SU-DHL-6 (cell line): ENCODE results near the gene MNAT1.

Experiments
- H2AFZ ChIP-seq: fragments of 200-600 bp; sonication (generic); 2 replicates; pipeline ENCODE4 v1.6.1; 2014; ENCODE audit warnings: low read depth, mild to moderate bottlenecking, moderate library complexity, mixed read lengths, antibody characterized with exemption, low read length; ENCODE audit not compliant: severe bottlenecking
- H3F3A ChIP-seq: fragments of 200-600 bp; shearing (Covaris generic); 2 replicates; pipeline ENCODE4 v1.6.0; 2016; ENCODE audit warnings: antibody characterized with exemption, mild to moderate bottlenecking; ENCODE audit not compliant: insufficient read depth
- H3K27ac ChIP-seq: fragments of 200-600 bp; sonication (generic); 2 replicates; pipeline ENCODE4 v1.5.1; 2016; ENCODE audit warnings: low read depth, mild to moderate bottlenecking, low read length, moderate library complexity, mixed read lengths
- H3K27me3 ChIP-seq: fragments of 200-600 bp; sonication (generic), shearing (Covaris generic); 2 replicates; pipeline ENCODE4 v1.6.0; 2014; ENCODE audit warnings: mild to moderate bottlenecking, low read length
- H3K36me3 ChIP-seq: fragments of 200-600 bp; sonication (generic); 2 replicates; pipeline ENCODE4 v1.6.1; 2014; ENCODE audit warnings: mild to moderate bottlenecking, low read length, mixed read lengths
- H3K4me2 ChIP-seq: fragments of 300-600, 200-600 bp; shearing (Covaris generic), sonication (generic); 2 replicates; pipeline ENCODE4 v1.6.0; 2014; ENCODE audit warnings: low read length, low read depth, mild to moderate bottlenecking; ENCODE audit not compliant: poor library complexity, severe bottlenecking
- H3K4me3 ChIP-seq: fragments of 200-600 bp; sonication (generic); 2 replicates; pipeline ENCODE4 v1.5.1; 2014; ENCODE audit warnings: antibody characterized with exemption, low read length, mild to moderate bottlenecking, mixed read lengths; ENCODE audit not compliant: insufficient read depth, poor library complexity, severe bottlenecking
- H3K79me2 ChIP-seq: fragments of 200-600 bp; sonication (generic); 2 replicates; pipeline ENCODE4 v1.6.1; 2014; ENCODE audit warnings: mild to moderate bottlenecking, low read length, moderate library complexity; ENCODE audit not compliant: insufficient read depth
- H3K9ac ChIP-seq: fragments of 200-600 bp; sonication (generic); 2 replicates; pipeline ENCODE4 v1.7.0; 2014; ENCODE audit warnings: mild to moderate bottlenecking, low read length
- H3K9me2 ChIP-seq: fragments of 200-600 bp; sonication (generic); replicated peaks from 2 replicates; pipeline ENCODE4 v1.6.1; 2014; ENCODE audit warnings: low read length; ENCODE audit not compliant: insufficient read depth
- H3K9me3 ChIP-seq: fragments of 200-600 bp; sonication (generic); 2 replicates; pipeline ENCODE4 v1.6.1; 2014; ENCODE audit warnings: low read length, mixed read lengths; ENCODE audit not compliant: insufficient read depth
- H4K20me1 ChIP-seq: fragments of 200-600 bp; sonication (generic); 2 replicates; pipeline ENCODE4 v1.6.1; 2014; ENCODE audit warnings: low read depth, mild to moderate bottlenecking, antibody characterized with exemption, low read length, moderate library complexity, mixed read lengths
- EZH2phosphoT487 ChIP-seq: fragments of 200-600 bp; sonication (generic), shearing (Covaris generic); conservative IDR thresholded peaks from 2 replicates; pipeline ENCODE4 v1.6.1; 2018; ENCODE audit warnings: mild to moderate bottlenecking, antibody characterized with exemption, low read length, moderate library complexity, mixed read lengths
- TF ChIP-seq, protein P1 (sequence below): fragments of 200-600 bp; sonication (generic); IDR thresholded peaks from one replicate; pipeline ENCODE4 v1.5.1; 2017; ENCODE audit warnings: antibody characterized with exemption, mild to moderate bottlenecking, low read length, moderate library complexity; ENCODE audit not compliant: insufficient read depth, poor library complexity, severe bottlenecking

The MNAT1 gene

DNA sequence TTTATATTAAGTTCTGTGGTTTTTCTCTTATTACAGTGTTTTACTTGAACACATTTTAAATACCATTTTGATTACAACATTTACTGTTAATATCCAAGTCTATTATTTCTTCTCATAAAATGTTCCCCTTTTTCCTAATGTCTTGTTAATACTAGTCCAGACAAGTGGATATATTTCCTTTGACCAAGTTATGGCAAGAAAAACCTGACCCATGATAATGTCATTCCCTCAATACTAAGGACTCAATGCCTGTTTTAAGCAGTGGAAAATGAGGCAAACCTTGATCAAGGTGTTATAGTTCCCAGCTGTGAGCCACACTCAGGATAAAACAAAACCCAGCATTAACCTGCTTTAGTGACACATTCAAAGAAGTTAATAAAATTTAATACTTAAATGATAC, 234.1 kb downstream of the MNAT1 start:
- H3K9me2 ChIP-seq: no peaks in the 10 kb centered on the region
- H3F3A ChIP-seq: no peaks in the 10 kb centered on the region; the same call in 1 of the 2 replicates
- H3K4me2 ChIP-seq: no peak overlapping the region
- H3K79me2 ChIP-seq: no peaks in the 10 kb centered on the region
- H3K9me3 ChIP-seq: no peaks in the 10 kb centered on the region
- H3K27ac ChIP-seq: no peak overlapping the region
- no peak overlapping the region for H3K9ac ChIP-seq
- H3K36me3 ChIP-seq: no peaks in the 10 kb centered on the region
- H2AFZ ChIP-seq: no peak overlapping the region
- no peaks in the 10 kb centered on the region for H3K27me3 ChIP-seq
- H4K20me1 ChIP-seq: no peaks in the 10 kb centered on the region
- H3K4me3 ChIP-seq: no peak overlapping the region
- no peak for TF ChIP-seq EZH2phosphoT487
- TF ChIP-seq, protein P1, sequence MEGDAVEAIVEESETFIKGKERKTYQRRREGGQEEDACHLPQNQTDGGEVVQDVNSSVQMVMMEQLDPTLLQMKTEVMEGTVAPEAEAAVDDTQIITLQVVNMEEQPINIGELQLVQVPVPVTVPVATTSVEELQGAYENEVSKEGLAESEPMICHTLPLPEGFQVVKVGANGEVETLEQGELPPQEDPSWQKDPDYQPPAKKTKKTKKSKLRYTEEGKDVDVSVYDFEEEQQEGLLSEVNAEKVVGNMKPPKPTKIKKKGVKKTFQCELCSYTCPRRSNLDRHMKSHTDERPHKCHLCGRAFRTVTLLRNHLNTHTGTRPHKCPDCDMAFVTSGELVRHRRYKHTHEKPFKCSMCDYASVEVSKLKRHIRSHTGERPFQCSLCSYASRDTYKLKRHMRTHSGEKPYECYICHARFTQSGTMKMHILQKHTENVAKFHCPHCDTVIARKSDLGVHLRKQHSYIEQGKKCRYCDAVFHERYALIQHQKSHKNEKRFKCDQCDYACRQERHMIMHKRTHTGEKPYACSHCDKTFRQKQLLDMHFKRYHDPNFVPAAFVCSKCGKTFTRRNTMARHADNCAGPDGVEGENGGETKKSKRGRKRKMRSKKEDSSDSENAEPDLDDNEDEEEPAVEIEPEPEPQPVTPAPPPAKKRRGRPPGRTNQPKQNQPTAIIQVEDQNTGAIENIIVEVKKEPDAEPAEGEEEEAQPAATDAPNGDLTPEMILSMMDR: no peak

DNA sequence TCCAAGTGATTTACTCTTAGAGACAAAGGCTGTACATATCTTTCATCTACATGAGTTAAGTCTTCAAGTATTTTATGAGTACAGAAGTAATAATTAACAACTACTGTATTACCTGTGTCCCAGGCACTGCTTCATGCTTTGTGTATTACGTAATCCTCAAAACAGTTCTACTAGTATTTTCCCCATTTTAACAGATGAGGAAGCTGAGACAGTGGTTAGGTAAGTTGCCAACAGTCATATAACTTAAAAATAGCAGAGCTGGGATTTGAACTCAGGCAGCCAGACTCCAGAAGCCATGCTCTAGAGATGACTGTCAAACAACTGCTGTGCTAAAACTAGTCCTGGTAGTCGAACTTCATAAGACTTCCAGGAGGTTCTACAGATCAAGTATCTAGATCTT, 235.6 kb downstream of the MNAT1 start:
- no peak overlapping the region for H3K27ac ChIP-seq
- H3F3A ChIP-seq: no peaks in the 10 kb centered on the region; the same call in 1 of the 2 replicates
- H3K9ac ChIP-seq: no peak overlapping the region
- no peak overlapping the region for H3K4me2 ChIP-seq
- H4K20me1 ChIP-seq: no peaks in the 10 kb centered on the region
- H3K4me3 ChIP-seq: no peak overlapping the region
- no peaks in the 10 kb centered on the region for H3K27me3 ChIP-seq
- TF ChIP-seq EZH2phosphoT487: no peak
- TF ChIP-seq, protein P1: no peak
- no peaks in the 10 kb centered on the region for H3K9me2 ChIP-seq
- H3K79me2 ChIP-seq: no peaks in the 10 kb centered on the region
- no peaks in the 10 kb centered on the region for H3K9me3 ChIP-seq
- no peak overlapping the region for H2AFZ ChIP-seq
- no peaks in the 10 kb centered on the region for H3K36me3 ChIP-seq

DNA sequence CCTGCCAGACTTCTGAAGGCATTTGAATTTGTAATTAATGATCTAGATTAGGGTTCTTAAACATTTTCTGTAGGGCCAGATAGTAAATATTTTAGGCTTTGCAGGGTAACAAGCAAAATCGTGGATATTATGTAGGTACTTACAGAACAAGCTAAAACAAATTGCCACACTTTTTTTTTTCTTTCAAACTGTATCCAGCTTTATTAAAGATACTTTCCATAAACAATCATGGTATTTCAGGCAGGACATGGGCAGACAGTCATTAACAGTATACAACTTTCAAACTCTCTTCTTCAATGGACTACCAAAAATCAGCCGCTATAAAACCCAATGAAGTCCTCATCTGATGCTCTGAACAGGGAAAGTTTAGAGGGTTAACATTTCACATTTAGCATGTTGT, 236.7 kb downstream of the MNAT1 start:
- Histone ChIP-seq H3K9me2 (no peaks in the 10 kb centered on the region), H3F3A (no peaks in the 10 kb centered on the region; the same call in 1 of the 2 replicates), H3K4me3 (no peak overlapping the region), H3K9ac (no peak overlapping the region), H3K79me2 (no peaks in the 10 kb centered on the region; the same call in 1 of the 2 replicates), H2AFZ (no peak overlapping the region), H3K27ac (no peak overlapping the region), H4K20me1 (no peaks in the 10 kb centered on the region), H3K9me3 (no peaks in the 10 kb centered on the region), H3K36me3 (no peaks in the 10 kb centered on the region), H3K4me2 (no peak overlapping the region), H3K27me3 (no peaks in the 10 kb centered on the region)
- TF ChIP-seq EZH2phosphoT487: no peak
- TF ChIP-seq, protein P1: no peak
